GM18868 (cell line): ENCODE results near the gene GIT2.
"Not testable (repeated sequence)": the region's sequence is repeated elsewhere in the genome, so short reads cannot be mapped to it uniquely, and the experiment has no call there.

Experiments used
- ATAC-seq: cut with Tn5 transposase; IDR thresholded peaks from one replicate; pipeline ENCODE4 v1.9.1; 2021; ENCODE audit warnings: mild to moderate bottlenecking, moderate library complexity; ENCODE audit not compliant: unreplicated experiment

The GIT2 gene

DNA sequence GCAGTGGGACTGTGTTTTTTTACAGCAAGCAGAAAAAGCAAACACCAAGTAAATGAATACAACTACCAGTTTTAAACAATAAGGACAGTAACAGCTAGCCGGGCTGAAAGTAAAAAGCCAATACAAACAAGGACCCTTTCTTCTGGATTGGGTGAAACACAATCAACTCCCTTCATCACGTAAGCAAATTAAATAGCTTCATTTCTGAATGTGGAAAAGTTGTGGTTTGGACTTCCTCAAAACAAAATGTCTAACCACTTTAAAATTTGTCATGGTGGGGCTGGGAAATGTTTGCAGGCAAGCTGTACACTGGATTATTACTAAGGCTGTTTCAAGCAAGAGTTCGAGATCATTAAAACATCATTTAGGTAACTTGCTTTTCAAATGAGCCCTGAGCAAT lies 48.6 kb downstream of the GIT2 start:
- ATAC-seq: no peak

DNA sequence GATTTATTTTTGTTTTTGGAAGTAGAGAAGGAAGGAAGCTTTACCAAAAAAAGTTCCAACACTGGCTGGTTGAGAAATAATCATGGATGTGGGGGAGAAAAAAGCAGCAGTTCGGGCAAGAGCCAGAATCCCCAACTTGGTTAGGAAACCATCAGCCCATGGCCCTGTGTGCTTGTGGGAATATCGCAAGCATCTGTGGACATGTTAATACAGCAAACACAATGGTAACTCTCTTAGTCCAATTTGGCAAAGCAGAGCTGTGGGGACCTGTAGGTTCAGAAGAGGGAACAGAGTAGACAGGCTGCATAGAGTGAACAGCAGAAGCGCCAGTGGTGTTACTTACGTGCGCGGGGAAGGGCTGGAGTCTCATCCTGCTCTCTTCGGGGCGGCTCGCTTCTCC lies 49.3 kb downstream of the GIT2 start:
- ATAC-seq: no peak

DNA sequence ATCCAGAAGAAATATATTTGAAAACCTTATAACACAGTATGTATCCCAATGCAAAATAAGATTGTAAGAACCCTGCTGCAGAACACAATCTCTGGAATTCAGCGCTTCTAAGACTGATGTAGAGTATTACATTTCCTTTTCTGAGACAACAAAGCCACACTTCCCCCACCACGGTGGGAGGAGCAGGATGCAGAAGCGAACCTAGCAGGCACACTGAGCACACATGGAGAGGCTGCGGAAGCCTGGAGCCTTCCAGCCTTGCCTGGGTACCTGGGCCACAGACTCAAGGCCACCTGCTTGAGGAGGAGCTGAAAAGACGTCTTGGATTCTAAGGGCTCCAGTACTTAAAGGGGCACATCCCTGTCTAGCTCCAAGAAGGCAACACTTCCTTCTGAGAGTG lies 49.7 kb downstream of the GIT2 start:
- ATAC-seq: no peak

DNA sequence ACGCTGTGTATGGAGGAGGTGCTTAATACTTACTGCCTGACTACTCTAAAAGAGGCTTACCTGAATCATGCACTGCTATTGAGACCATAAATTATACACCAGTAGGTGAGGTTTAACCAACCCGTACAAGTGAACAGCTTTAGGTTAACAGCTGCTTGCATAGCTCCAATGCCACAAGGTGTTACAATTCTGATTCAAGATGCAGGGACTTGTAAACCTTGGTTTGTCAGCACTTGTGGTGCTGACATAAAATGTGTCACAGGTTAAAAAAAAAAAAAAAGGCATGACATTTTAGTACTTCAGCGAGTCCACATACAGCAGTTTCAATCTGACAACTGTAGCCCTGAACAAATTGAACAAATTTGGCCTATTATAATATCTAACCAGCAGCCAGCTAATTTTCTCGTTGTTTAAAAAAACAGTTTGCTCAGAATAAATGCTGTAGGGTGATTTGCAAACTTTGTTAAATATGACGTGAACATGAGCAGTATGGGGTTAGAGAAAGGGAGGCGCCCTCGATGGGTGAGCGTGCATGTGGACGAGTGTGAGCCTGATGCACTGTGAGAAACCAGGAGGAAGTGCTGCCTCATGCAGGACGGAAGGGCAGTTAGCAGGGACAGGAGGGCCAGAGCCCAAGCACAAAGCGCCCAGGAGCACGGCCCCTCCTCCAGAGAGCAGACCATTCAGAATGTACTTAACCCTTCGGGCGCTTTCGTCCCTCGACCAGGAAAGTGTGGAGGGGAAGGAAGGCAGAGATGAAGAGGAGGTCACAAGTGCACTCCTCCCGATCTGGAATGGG lies 51.4 kb downstream of the GIT2 start:
- ATAC-seq: no peak

DNA sequence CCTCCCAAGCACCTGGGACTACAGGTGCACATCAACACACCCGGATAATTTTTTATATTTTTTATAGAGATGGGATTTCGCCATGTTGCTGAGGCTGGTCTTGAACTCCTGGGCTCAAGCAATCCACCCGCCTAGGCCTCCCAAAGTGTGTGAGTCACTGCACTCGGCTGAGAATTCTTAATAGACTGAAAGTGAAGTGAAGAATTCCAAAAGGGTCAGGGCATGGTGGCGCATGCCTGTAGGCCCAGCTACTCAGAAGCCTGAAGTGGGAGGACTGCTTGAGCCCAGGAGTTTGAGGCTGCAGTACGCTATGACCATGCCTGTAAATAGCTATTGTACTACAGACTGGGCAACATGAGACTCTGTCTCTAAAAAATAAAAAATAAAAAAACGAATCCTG lies 52.4 kb downstream of the GIT2 start:
- no peak for ATAC-seq

DNA sequence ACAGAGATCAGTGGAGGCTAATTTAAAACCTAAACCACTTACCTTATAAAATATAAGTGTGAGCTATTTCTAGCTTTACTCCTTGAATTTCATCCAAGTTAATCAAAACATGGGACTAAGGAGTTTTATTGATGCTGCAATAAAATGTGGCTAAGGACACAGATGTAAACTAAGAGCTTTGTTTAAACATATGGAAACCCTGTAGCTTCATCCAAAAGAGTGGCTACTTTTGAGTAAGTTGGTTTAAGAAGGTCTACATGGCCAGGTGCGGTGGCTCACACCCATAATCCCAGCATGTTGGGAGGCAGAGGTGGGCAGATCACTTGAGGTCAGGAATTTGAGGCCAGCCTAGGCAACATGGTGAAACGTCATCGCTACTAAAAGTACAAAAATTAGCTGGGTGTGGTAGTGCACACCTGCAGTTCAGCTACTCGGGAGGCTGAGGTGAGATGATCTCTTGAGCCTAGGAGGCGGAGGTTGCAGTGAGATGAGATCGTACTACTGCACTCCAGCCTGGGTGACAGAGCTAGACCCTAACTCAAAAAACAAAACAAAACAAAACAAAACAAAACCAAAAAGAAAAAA lies 55.7 kb downstream of the GIT2 start:
- ATAC-seq: no peak

DNA sequence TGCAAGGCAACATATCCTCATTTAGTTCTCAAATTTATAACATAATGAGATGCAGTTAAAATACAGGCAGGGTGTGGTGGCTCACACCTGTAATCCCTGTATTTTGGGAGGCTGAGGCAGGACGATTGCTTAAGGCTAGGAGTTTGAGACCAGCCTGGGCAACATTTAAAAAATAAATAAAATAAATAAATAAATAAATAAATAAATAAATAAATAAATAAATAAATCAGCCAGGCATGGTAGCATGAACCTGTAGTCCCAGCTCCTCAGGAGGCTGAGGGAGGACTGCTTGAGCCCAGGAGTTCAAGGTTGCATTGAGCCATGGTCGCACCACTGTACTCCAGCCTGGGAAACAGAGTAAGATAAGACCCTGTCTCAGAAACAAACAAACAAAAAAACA lies 56.7 kb downstream of the GIT2 start:
- no peak for ATAC-seq

DNA sequence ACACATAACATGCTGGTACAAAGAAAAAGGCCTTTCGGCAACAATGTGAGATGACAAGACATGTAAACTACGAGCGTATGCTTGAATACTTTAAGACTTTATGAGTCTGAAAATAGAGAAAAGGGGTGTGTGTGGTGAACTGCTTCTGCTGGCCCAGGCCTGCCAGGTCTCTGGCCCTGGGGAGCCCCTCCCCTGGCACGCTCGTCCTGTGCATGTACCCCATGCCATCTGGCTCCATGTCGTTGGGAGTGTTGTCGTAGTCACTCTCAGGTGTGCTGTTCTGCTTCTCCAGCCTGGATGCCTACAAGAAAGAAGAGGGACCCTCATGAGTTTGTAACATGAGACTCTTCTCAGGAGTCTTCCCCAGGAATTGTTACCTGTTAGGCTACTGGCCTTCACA lies 57.2 kb downstream of the GIT2 start:
- ATAC-seq: no peak

DNA sequence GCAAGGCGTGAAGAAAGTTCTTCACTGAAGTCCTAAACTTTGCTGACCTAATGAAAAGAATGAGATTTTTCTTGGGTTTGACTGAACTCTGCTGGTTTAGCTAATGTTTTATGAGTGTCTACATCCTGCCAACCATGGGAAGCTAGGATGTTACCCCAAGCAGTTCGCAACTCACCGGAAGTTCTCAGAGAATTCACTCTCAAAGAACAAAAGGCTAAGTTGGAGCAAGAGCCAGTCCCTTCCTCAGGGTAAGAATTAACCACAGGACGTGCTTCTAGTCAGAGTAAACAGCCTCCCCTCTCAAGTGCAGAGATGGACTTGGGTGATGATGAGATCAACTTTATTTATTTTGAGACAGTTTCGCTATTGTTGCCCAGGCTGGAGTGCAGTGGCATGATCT lies 58.8 kb downstream of the GIT2 start:
- no peak for ATAC-seq

DNA sequence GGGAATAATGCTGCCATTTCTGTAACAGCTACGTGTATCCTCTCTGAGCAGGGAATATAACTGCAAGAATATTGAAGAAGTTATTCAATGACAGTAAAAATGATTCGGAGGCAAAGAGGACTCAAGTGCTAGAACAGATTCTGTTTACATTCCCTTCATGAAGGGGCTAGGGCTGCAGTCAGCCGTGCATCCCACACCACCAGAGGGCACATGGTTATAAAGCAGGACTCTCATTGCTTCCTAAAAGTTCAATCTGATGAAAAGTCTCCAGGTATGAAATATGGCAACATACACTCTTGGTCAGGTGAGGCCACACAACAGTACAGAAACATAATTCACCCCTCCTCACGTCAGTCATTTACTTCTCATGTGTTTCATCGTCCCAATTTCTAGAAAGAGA lies 62.1 kb downstream of the GIT2 start:
- no peak for ATAC-seq

DNA sequence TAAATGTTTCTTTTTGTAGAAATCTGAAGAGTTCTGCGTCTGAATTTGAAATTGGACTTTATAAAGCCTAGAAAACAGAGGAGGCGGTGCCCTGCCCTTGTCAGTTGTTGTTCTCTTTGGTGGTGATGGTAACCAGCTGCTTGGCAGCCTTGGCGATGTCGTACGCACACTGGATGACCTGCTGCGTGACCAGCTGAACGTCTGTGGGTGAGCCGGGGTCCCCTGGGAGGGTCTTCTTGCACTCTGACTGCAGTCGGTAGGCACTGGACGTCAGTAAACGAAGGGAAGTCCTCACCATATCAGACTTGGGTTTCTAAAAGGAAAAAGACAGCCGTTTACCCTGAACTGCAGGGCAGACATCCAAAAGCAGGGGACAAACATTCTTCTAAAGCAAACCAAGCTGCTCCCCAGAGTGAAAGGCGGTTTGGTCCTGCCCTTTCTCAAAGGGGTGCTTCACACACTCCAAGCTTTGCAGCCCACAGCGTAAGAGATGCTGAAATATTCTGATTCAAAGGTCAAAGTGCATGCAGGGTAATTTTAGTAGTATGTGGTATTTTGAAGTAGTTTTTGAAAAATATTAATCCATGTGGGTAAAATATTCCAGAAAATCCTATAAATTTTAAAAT lies 63.2 kb downstream of the GIT2 start:
- ATAC-seq: no peak

DNA sequence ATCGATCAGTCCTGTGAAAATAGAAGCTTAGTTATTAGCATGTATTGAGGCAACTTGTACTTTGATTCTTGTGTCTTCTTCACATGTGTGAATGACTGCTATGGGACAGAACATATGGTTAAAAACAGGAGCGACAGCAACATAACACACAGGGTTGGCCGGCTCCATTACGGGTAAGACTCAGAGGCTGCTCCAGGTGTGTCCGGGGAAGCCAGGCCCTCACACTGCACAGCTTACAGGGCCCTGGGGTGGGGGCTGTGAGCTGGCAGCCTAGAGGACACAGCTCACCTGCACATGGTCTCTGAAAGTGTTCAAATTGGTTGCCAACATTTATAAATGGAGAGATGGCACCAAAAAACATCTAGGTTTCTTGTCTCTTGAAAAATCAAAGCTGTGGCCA lies 65.0 kb downstream of the GIT2 start:
- no peak for ATAC-seq

DNA sequence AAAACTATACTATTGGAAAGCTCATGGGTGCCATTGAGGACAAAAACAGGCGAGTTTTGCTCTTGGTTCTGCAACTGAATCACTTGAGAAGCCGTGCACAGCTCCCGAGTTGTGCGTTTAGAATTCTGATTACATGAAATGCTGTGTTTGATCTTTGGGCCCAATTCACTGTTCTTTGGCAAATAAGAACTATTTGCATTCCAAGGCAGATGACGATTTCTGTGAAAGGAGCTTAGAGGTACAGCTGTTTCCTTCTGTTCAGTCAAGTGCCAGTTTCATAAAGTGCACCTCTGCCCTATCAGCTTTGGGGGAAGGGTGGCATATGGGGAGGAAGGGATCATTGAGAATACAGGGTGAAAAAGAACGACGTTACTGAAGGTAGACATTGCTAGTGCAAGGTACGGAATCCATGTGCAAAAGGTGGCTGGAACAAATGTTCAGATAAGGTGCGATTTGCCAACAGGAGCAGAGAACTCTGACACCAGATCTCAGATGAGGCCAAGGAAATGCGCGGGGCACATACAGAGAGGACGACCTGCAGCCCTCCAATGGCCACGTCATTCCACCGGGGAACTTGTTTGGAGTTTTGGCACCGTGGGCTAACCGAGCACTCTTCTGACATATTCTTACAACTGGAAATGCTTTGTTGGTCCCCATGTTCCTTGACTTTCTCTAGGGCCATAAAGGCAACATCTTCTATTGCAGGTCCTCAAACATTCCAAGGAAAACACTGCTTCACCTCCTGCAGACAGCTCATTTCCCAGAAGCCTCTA lies 66.0 kb downstream of the GIT2 start:
- ATAC-seq: no peak

DNA sequence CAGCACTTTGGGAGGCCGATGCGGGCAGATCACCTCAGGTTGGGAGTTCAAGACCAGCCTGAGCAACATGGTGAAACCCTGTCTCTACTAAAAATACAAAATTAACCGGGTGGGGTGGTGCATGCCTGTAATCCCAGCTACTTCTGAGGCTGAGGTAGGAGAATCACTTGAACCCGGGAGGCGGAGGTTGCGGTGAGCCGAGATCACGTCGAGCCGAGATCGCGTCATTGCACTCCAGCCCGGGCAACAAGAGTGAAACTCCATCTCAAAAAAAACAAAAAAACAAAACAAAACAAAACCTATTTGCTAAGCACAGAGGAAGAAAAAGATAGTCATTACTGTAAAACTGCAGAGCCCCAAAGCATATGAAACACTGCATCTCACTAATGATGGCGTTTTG lies 66.8 kb downstream of the GIT2 start:
- ATAC-seq: not testable (repeated sequence)

DNA sequence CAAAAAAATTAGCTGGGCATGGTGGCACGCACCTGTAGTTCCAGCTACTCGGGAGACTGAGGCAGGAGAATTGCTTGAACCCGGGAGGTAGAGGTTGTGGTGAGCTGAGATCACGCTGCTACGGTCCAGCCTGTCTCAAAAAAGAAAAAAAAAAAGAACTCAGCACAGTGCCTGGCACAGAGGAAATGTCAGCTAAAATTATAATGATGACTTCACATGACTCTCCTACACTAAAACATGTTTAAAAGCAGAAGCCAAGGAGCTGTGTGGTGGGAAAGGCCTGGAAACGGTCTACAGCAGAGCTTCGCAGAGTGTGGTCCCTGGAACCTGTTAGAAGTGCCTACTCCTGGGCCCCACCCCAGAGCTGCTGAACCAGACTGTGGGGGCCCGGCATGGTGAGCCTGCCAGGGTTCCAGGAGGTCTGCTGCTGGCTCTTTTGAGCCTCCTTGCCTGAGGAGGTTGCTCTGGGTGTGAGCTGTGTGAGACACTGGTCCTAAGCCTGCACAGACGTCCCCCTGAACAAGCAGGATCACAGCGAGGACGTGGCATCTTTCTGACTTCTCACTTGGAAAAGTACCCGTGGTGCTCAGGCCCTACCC lies 68.0 kb downstream of the GIT2 start:
- no peak for ATAC-seq

DNA sequence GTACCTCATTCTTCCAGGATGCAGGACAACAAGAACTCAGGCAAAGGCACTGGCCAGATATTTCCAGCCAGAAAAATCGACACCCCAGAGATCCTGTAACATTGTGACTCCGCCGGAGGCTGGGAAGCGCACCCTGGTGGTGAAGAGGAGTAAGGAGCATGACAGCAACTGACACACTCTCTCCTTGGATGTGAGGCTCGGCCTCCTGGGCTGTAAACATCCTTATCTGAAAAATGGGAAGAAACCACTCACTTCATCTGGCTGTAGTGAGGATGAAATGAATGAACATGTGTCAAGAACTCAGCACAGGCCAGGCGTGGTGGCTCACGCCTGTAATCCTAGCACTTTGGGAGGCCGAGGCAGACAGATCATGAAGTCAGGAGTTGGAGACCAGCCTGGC lies 68.5 kb downstream of the GIT2 start:
- ATAC-seq: no peak

DNA sequence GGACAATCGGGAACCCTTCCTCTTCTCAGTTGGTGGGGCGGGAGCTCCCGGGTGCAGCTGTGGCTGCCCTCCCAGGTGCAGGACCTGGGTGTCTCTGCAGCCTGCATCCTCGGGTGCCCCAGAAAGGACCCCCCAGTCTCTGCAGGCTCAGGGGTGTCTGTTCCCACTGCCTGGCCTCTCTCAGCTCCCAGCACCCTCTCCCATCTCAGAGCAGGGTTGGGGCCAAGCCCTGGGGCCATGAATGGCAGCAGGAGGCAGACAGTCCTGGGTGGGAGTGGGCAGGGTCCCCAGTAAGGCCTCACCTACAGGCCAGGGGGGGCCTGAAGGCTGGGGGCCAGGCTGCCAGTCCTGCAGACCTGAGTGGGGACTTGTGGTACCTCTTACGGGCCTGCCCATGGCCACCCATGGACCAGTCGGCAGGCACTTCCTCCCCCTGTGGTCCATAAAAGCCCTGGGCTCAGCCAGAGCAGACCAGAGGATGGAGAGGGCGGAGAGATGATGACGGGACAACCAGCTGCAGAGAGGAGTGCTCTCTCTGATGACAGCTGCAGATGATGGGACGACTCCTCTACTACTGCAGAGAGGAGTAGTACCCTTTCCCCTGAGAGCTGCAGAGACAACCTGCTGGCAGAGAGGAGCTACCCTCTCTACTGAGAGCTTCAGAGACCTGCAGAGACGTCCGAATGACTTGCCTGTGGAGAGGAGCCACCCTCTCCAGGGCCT lies 69.5 kb downstream of the GIT2 start:
- no peak for ATAC-seq

DNA sequence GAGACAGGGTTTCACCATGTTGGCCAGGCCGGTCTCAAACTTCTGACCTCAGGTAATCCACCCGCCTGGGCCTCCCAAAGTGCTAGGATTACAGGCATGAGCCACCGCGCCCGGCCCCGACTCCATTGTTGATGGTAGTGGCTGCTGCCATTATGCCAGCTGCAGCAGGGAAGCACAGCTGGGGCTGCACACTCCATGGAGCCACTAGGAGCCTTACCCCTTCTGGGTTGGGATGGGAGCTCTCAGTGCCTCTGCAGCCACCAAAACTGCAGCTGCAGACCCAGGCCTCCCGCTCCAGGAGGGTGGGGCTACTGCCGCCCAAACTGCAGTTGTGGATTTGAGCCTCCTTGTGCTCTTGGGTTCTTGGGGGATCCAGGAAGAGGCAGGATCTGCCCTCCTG lies 70.2 kb downstream of the GIT2 start:
- no peak for ATAC-seq

DNA sequence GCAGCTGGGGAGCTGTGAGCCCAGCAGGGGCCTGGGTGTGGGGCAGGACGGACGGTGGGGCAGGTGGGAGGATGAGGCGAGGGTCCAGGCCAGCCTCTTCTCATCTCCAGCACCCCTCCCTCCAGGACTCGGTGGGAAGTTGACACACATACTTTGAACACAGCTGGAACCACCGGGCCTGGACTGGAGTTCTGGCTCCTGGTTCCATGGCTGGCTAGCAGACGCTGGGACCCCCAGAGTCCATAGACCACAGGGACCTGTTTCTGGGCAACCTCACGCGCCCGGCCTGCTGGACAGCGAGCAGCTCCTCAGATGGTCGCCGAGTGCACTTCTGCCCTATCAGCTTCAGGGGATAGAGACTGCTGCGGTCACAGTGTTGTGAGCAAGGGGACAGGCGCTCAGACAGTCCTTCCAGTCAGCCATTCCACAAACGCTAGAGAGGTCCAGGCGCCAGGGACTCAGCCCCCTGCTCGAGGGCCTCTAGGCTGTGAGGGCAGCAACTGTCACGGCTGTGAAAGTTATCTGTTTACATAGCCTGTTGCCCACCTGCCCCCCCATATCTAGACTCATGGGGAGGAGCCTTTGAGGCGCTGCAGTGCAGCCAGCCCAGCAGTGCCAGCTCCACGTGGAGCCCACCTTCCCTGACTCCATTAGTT lies 70.9 kb downstream of the GIT2 start:
- no peak for ATAC-seq
